Measurements from ENCODE around the gene LRRC25.
"Not testable (repeated sequence)": the region's sequence is repeated elsewhere in the genome, so short reads cannot be mapped to it uniquely, and the experiment has no call there.

Gene LRRC25

DNA sequence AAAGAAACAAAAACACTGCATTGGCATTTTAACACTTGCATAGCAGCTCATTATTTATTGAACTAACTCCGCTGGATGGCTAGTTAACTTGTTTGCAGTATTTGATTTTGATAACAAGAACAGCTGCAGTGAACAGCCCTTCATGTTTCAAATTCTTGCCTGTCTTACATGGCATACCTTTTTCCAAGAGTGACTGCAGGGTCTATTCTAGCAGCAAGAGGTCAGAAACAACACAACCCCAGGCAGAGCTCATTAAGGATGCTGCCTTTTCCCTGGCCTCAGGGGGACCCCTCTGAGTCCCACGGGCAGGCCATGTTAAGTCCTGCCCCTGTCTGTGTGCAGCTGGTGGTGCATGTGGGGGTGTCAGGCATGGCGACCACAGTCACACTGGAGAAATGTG lies 40.4 kb downstream of the LRRC25 start:
- TF ChIP-seq, protein P1, sequence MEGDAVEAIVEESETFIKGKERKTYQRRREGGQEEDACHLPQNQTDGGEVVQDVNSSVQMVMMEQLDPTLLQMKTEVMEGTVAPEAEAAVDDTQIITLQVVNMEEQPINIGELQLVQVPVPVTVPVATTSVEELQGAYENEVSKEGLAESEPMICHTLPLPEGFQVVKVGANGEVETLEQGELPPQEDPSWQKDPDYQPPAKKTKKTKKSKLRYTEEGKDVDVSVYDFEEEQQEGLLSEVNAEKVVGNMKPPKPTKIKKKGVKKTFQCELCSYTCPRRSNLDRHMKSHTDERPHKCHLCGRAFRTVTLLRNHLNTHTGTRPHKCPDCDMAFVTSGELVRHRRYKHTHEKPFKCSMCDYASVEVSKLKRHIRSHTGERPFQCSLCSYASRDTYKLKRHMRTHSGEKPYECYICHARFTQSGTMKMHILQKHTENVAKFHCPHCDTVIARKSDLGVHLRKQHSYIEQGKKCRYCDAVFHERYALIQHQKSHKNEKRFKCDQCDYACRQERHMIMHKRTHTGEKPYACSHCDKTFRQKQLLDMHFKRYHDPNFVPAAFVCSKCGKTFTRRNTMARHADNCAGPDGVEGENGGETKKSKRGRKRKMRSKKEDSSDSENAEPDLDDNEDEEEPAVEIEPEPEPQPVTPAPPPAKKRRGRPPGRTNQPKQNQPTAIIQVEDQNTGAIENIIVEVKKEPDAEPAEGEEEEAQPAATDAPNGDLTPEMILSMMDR (IDR thresholded peaks at IDR 0.05; ENCODE audit: low read depth, low read length, missing control alignments) = no peak
- no peak for DNase-seq (ENCODE audit: extremely low read depth, low read depth)
- no peak overlapping the region for H3K4me3 ChIP-seq (replicated peaks; ENCODE audit: low read depth, low read length)

DNA sequence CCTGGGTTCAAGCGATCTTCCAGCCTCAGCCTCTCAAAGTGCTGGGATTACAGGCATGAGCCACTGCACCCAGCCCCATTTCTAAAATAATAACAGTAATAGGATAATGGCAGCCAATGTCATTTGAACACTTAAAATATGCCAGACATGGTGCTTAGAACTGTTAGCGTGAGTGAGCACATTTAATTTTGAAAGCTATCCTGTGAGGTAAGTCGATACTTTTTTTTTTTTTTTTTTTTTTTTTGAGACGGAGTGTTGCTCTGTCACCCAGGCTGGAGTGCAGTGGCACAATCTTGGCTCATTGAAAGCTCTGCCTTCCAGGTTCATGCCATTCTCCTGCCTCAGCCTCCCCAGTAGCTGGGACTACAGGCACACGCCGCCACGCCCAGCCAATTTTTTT lies 42.7 kb downstream of the LRRC25 start:
- DNase-seq (ENCODE audit: extremely low read depth, low read depth); H3K4me3 ChIP-seq (replicated peaks; ENCODE audit: low read depth, low read length): not testable (repeated sequence)

DNA sequence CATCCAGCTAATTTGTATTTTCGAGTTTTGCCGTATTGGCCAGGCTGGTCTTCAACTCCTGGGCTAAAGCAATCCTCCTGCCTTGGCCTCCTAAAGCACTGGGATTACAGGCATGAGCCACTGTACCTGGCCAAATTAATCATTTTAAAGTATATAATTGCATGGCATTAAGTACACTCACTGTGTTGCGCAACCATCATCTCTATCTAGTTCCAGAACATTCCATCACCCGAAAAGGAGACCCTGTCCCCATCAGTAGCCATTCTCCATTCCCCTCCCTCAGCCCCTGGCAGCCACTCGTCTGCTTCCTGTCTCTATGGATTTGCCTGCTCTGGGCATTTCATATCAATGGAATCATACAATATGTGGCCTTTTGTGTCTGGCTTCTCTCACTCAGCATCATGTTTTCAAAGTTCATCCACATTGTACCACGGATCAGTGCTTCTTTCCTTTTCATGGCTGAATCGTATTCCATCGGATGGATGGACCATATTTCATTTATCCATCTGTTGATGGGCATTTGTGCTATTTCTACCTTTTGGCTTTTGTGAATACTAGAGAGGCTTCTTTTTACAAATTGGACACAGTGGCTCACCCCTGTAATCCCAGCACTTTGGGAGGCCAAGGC lies 43.9 kb downstream of the LRRC25 start:
- DNase-seq (ENCODE audit: extremely low read depth, low read depth) = no peak
- no peak overlapping the region for H3K4me3 ChIP-seq (replicated peaks; ENCODE audit: low read depth, low read length)
- TF ChIP-seq, protein P1 (IDR thresholded peaks at IDR 0.05; ENCODE audit: low read depth, low read length, missing control alignments) = no peak

DNA sequence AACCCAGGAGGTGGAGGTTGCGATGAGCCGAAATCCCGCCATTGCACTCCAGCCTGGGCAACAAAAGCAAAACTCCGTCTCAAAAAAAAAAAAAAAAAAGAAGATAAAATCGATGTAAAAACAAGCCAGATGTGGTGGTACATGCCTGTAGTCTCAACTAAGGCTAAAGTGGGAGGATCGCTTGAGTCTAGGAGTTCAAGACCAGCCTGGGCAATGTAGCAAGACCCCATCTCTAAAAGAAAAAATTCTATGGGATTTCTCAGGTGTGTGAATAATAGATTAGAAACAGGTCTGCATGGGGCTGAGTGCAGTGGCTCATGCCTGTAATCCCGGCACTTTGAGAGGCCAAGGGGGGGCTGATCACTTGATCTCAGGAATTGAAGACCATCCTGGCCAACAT lies 45.9 kb downstream of the LRRC25 start:
- no peak overlapping the region for H3K4me3 ChIP-seq (replicated peaks; ENCODE audit: low read depth, low read length)
- TF ChIP-seq, protein P1 (IDR thresholded peaks at IDR 0.05; ENCODE audit: low read depth, low read length, missing control alignments) = no peak
- no peak for DNase-seq (ENCODE audit: extremely low read depth, low read depth)

DNA sequence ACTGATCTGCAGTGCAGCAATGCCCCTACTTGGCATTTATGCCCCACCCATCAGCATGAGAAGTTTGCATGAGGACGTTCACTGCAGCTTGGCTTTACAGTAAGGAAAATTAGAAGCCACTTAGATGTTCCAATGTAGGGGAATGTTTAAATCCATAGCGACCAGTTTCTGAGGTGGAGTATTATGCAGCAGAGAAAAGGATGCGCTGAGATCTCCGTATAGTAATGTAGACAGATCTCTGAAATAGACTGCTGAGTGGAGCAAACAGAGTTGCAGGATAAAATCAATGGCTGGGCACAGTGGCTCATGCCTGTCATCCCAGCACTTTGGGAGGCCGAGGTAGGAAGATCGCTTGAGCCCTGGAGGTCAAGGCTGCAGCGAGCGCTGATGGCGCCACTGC lies 46.9 kb downstream of the LRRC25 start:
- no peak overlapping the region for H3K4me3 ChIP-seq (replicated peaks; ENCODE audit: low read depth, low read length)
- no peak for DNase-seq (ENCODE audit: extremely low read depth, low read depth)
- TF ChIP-seq, protein P1 (IDR thresholded peaks at IDR 0.05; ENCODE audit: low read depth, low read length, missing control alignments) = no peak

DNA sequence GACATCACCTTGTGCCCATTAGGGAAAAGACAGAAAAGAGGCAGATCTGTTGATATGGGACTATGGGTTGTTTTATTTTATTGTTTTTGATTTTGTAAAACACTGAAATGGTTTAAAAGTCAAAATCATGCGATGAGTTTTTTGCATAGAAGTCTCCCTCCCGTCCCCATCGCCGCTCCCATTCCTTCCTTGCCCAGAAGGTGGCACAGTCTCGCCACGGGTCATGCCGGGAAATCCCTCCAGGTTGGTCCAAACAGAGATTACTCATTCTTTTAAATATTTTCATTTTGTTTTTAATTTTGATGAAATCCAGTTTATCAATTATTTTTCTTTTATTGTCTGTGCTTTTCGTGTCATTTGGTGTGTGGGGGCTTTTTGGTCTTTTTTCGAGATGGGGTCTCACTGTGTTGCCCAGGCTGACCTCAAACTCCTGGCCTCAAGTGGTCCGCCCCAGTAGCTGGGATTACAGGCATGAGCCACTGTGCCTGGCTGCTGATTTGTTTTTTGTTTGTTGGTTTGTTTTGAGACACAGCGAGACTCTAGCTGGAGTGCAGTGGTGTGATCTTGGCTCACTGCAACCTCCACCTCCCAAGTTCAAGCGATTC lies 47.8 kb downstream of the LRRC25 start:
- H3K4me3 ChIP-seq (replicated peaks; ENCODE audit: low read depth, low read length) = no peak overlapping the region
- DNase-seq (ENCODE audit: extremely low read depth, low read depth) = no peak
- TF ChIP-seq, protein P1 (IDR thresholded peaks at IDR 0.05; ENCODE audit: low read depth, low read length, missing control alignments) = peak; percentile 88

DNA sequence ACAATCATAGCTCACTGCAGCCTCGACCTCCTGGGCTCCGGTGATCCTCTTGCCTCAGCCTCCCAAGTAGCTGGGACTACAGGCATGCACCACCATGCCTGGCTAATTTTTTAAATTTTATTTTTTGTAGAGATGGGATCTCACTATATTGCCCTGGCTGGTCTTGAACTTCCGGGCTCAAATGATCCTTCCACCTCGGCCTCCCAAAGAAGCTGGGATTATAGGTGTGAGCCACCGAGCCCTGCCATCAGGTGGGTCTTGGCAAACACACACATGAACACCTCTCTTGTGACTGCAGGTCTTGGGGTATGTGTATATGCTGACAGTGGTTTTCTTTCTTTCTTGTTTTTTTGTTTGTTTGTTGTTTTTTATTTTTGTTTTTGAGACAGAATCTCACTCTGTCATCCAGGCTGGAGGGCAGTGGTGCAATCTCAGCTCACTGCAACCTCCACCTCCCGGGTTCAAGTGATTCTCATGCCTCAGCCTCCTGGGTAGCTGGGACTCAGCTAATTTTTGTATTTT lies 48.5 kb downstream of the LRRC25 start:
- H3K4me3 ChIP-seq (replicated peaks; ENCODE audit: low read depth, low read length); DNase-seq (ENCODE audit: extremely low read depth, low read depth): not testable (repeated sequence)

DNA sequence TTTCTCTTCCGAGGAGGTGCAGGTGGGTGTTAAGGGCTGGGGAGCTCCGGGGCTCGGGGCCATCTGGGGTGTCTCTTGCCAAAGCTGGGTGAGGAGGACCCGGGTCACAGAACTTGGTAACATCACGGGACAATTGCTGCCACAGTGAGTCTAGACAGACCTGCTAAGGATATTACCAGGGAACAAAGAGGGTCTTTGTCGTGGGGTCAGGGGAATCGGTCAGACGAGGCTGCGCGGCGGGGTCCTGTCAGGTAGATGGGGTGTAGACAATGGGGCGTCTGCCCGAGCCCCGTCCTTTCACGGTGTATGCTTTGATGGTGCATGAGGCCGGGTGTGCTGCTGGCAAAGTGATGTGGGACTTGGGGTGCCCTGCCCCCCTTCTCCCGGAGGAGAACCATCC lies 49.3 kb downstream of the LRRC25 start:
- no peak overlapping the region for H3K4me3 ChIP-seq (replicated peaks; ENCODE audit: low read depth, low read length)
- TF ChIP-seq, protein P1 (IDR thresholded peaks at IDR 0.05; ENCODE audit: low read depth, low read length, missing control alignments) = no peak
- no peak for DNase-seq (ENCODE audit: extremely low read depth, low read depth)
